Measurements from ENCODE around the gene CLEC17A.
A peak's percentile ranks its signal among the peaks of the same experiment; 100 is the strongest.
"Not testable (repeated sequence)": the region's sequence is repeated elsewhere in the genome, so short reads cannot be mapped to it uniquely, and the experiment has no call there.

CLEC17A gene
- 0 to 0.19 (median 0) reads per million in 4 experiments for total RNA-seq

DNA sequence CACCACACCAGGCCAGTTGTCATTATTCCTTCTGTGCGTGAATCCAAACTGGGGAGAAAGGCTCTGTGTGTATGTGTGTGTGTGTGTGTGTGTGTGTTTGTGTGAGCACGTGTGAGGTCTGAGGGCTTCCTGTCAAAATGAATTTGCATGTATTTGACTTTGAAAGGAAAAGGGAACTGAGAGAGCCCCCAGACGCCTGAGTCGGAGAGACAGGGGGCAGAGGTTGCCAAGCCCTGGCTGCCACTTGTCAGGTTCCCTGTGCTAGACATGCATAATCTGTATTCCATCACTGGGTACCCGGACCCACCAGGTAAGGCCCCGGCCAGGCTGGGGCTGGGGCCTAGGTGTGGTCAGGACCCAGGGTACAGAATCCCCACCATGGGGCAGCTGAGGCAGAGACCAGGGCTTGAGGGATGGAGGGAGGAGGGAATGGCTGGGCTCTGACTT lies at the start of gene CLEC17A:
Gene CLEC17A (plus strand): TSS at position 191 of the 447 bp plus-strand sequence. CDS start 77 bp downstream, at position 268.
- no peak for DNase-seq

GRCh38 chr19:14533450-14533849 lies 49.4 kb upstream of the CLEC17A start:
- no peak for DNase-seq

GRCh38 chr19:14536926-14537692 lies 45.8 kb upstream of the CLEC17A start:
- DNase-seq, result peak; percentile 11

DNA sequence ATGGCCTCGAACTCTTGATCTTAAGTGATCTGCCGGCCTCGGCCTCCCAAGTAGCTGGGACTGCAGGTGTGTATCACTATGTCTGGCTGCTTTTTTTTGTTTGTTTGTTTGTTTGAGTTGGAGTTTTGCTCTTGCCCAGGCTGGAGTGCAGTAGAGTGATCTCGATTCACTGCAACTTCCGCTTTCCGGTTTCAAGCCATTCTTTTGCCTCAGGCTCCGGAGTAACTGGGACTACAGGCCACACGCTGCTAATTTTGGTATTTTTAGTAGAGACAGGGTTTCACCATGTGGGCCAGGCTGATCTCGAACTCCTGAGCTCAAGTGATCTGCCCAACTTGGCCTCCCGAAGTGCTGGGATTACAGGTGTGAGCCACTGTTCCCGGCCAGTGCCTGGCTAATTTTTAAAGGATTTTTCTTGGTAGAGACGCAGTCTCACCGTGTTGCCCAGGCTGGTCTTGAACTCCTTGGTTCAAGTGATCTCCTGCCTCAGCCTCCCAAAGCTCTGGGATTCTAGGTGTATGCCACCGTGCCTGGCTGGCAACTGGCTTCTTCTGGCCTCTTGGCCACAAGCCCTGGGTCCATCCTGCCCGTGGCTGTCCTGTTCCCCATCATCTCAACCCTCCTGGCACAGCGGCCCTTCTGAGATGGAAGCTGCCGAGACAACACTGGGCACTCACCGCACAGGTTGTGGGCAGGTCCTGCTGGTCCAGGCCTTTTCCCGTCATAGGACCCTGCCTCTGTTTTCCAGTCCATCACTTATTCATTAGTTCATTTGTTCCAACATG lies 42.0 kb upstream of the CLEC17A start:
- DNase-seq, result no peak

DNA sequence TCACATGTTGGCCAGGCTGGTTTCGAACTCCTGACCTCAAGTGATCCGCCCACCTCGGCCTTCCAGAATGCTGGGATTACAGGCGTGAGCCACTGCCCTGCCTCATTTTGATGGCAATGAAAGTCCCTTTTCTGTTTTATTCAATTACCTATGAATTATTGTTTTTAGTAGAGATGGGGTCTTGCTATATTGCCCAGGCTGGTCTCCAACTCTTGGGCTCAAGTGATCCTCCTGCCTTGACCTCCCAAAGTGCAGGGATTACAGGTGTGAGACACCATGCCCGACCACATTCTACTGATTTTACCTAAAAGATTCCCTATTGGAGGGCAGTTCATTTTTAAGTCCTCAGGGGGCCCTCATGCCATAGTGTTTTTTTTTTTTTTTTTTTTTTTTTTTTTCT lies 40.9 kb upstream of the CLEC17A start:
- not testable (repeated sequence) for DNase-seq

DNA sequence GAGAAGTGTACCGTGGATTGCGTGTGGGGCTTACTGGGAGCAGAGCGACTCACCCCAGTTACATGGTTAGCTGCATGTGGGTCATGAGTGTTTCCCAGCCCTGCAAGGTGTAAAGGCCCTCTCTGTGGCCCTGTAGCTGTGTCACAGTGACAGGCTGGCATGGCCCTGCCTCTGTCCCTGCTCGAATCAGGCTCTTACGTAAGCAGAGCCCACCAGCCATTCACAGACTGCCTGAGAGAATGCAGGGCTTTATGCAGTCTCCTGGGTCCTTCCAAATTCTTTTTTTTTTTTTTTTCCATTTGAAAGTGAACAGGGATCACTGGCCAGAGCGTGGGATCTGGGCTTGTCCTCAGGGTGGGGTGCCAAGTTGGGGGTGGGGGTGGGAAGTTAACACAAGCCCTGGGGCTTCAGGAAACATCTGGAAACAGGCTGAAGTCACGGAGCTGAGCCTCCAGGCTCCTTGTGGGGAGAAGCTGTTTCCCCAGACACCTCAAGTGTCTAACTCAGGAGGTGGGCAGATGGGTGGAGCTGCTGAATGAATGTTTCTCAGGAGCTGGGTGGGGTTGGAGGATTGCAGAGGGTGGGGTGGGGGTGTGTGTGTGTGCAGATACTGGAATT lies 40.1 kb upstream of the CLEC17A start:
- DNase-seq, result no peak

- no peak for DNase-seq
These were observed 38.8 kb upstream of the CLEC17A start for GRCh38 chr19:14544047-14544446.

DNA sequence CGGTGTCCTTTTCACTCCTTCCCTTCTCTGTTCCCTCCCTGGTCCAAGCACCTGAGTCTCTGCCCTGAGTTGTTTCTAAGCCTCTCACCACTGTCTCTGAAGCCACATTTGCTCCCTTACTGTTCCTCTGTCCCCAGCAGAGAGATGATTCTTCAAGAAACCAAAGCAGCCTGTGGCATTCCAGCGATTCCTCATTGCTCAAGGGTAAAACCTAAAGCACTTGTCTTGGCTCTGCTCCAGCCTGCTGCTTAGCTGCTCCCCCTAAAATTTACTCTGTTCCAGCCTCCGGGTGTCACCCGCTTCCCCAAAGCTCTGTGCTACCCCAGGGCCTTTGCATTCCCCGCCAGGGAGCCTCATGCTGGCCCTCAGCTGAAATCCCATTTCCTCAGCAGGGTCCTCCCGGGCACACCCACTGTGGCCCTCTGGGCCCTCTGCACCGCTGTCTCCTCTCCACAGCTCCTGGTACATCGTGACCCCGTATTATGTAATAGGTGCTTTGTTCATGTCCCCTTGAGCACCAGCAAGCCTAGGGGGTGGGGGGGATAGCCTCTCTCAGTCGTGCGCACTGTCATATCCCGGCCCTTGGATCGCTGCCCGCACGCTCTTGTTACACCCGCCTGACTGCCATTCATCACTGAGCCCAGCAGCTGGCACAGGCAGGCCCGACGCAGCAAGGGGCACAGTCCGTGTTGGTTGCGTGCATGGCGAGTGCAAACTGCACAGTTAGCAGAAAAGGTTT lies 37.7 kb upstream of the CLEC17A start:
- no peak for DNase-seq

- DNase-seq, result no peak
These were observed 37.2 kb upstream of the CLEC17A start for GRCh38 chr19:14545716-14546082.

DNA sequence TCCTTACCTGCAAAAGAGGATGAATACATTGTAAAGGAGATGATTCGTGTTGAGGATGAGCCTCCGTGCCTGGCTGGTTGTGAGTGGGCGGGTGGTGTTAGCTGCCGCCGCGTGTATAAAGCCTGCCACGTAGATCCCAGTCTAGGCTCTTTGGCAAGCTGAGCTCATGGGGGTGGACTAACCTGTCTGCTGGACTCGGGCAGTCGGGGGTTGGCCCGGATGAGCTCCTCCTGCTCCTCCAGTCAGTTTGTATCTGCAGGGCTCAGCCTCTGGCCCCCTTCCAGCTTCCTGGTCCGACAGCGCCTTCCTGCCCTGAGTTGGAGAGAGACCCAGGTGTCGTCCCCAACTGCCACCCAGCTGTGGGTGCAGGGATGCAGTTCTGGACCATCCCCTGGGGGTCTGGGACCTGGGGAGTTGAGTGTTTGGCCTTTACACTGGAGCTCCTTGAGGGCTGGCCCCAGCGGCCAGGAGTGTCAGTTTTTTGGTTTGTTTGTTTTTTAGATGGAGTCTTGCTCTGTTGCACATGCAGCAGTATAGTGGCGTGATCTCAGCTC lies 32.6 kb upstream of the CLEC17A start:
- DNase-seq, result no peak

DNA sequence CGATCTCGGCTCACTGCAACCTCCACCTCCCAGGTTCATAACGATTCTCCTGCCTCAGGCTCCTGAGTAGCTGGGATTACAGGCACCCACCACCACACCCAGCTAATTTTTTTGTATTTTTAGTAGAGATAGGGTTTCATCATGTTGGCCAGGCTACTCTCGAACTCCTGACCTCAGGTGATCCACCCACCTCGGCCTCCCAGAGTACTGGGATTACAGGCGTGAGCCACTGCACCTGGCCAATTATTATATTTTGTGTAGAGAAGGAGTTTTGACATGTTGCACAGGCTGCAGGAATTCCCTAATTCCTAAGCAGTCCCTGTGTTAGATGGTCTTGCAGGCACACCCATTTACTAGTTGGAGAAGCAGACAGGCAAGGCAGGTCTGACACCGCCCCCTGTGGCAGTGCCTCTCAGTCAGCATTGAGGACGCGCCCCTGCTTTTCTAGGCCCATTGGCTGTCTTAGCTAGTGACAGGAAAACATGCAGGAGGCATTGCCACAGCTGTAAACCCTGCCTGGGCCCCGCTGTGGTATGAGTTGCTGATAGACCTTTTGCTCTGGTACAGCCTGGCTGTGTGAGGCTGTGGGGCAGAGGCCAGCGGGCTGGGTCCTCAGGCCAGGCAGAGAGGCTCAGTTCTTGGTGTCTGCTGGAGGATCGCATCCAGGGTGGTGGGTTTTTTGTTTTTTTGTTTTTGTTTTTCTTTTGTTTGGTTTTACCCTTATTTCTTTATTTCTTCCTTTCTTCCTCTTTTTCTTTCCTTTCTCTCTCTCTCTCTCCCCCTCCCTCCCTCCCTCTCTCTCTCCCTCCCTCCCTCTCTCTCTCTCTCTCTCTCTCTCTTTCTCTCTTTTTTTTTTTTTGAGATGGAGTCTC lies 31.5 kb upstream of the CLEC17A start:
- peak; percentile 66 for DNase-seq

DNA sequence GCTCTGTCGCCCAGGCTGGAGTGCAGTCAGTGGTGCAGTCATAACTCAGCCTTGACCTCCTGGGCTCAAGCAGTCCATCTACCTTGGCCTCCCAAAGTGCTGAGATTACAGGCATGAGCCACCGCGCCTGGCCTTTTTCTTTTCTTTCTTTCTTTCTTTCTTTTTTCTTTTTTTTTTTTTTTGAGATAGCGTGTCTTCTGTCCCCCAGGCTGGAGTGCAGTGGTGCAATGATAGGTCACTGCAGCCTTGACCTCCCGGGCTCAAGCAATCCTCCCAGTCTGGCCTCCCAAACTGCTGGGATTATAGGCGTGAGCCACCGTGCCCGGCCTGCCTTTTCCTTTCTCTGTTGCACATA lies 30.9 kb upstream of the CLEC17A start:
- DNase-seq, result not testable (repeated sequence)

GRCh38 chr19:14553042-14553938 lies 29.6 kb upstream of the CLEC17A start:
- DNase-seq, result no peak

DNA sequence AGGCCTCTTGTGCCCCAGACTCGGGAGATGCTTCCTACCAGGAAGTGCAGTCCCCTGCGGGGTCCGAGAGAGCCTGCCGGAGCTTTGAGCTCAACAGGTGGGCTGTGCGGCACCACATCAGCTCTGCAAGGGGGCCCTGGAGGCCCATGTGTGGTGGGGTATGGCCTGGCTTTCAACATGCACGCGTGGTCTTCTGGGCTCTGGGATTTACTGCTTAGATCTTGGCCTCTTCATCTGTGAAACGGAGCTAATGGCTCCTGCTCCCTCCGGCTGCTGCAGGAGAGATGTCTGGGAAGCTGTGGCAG lies 29.0 kb upstream of the CLEC17A start:
- DNase-seq, result no peak

GRCh38 chr19:14554382-14554812 lies 28.5 kb upstream of the CLEC17A start:
- DNase-seq, result no peak

GRCh38 chr19:14555918-14556661 lies 26.8 kb upstream of the CLEC17A start:
- DNase-seq, result no peak

DNA sequence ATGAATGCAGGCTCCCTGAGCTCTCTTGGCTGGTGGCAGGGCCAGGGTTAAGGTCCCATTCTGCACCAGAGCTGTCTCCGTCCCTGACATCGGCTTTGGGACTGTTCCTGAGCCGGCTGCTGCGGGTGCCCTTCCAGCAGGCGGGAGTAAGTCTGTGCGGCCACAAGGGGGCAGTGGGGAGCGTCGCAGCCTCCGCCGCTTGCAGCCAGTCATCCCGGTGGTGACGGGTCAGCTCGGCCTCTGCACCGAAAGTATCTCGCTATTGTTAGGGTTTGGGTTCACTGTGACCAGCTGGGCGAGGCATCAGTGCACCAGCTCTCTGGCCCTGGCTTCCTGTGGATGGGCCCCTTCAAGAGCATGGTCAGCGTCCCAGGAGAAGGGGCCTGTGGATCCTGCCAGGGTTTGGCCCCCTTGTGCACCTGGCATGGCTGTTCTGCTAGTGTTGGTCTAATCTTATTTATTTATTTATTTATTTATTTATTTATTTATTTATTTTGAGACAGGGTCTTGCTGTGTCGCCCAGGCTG lies 26.2 kb upstream of the CLEC17A start:
- peak; percentile 52 for DNase-seq

DNA sequence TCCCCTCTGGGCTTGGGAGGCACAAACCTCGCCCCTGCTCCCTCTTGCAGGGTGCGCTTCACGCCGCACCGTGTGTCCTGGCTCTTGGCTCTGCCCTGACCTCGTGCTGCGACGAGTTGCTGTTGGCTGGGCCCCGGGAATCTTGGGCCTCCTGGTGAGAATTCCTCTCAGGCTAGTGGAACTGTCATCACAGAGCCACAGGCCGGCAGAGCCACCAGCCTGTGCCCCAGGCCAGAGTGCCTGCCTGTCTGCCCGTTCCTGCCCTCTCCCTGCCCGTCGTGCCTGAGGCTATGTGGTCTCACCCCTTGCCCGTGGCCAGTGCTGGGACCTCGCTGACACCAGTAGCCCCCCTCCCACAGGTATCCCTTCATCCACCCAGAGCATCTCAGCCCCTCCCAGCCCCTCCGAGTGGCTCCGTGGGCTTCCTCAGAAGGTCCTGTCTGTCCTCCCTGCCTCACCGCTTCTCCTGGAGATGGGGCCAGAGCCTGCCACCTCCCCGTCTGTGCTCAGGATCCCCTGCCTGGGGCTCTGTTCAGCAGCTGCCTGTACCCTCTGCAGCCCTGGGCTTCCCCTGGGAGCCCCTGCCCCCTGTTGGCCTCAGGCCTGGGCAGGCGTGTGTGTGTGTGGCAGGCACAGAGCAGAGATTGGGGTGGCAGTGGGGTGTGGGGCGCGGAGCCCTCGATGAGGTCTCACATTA lies 24.4 kb upstream of the CLEC17A start:
- no peak for DNase-seq

All from effector CD8-positive, alpha-beta T cell (primary cell).